SIG-M5 treated with dmso at 0.1 percent for 504 hours (cell line): ENCODE results near the gene NCOA3.
A peak's percentile ranks its signal among the peaks of the same experiment; 100 is the strongest.

ENCODE experiments used
- DNase-seq: peaks from one replicate; lab custom pipeline; 2025; ENCODE audit not compliant: unreplicated experiment; lab: John Stamatoyannopoulos, UW

Gene NCOA3

GRCh38 chr20:47676219-47676721 is 174.6 kb downstream of the NCOA3 start:
- no peak for DNase-seq

- DNase-seq = no peak
Observed at GRCh38 chr20:47676912-47677634, 175.4 kb downstream of the NCOA3 start.

- DNase-seq = peak; percentile 97
Observed at GRCh38 chr20:47677635-47678453, 176.2 kb downstream of the NCOA3 start.

GRCh38 chr20:47678536-47678935 is 176.8 kb downstream of the NCOA3 start:
- no peak for DNase-seq

GRCh38 chr20:47679462-47679861 is 177.8 kb downstream of the NCOA3 start:
- DNase-seq = no peak

- DNase-seq = no peak
Observed at GRCh38 chr20:47680804-47681529, 179.3 kb downstream of the NCOA3 start.

- no peak for DNase-seq
Observed at GRCh38 chr20:47682028-47682783, 180.5 kb downstream of the NCOA3 start.

GRCh38 chr20:47682916-47683315 is 181.2 kb downstream of the NCOA3 start:
- DNase-seq = no peak

GRCh38 chr20:47684306-47685080 is 182.8 kb downstream of the NCOA3 start:
- DNase-seq = no peak

- no peak for DNase-seq
Observed at GRCh38 chr20:47686545-47686944, 184.9 kb downstream of the NCOA3 start.

- DNase-seq = no peak
Observed at GRCh38 chr20:47687095-47687987, 185.7 kb downstream of the NCOA3 start.

GRCh38 chr20:47688385-47689381 is 187.0 kb downstream of the NCOA3 start:
- DNase-seq = no peak

GRCh38 chr20:47689731-47690130 is 188.0 kb downstream of the NCOA3 start:
- no peak for DNase-seq

GRCh38 chr20:47691625-47692024 is 189.9 kb downstream of the NCOA3 start:
- DNase-seq = peak; percentile 80

- no peak for DNase-seq
Observed at GRCh38 chr20:47694021-47694818, 192.5 kb downstream of the NCOA3 start.

GRCh38 chr20:47696856-47697255 is 195.2 kb downstream of the NCOA3 start:
- DNase-seq = no peak

- no peak for DNase-seq
Observed at GRCh38 chr20:47698142-47698541, 196.5 kb downstream of the NCOA3 start.
